ENCODE data around the gene TMEM42. TPM values are rescaled to one million over a fixed set of nuclear protein-coding genes. Genes with fewer than 3 reads are reported as not detected.

TMEM42 gene
- total RNA-seq, 1 experiment from 2014 or later: 12.3 TPM

DNA sequence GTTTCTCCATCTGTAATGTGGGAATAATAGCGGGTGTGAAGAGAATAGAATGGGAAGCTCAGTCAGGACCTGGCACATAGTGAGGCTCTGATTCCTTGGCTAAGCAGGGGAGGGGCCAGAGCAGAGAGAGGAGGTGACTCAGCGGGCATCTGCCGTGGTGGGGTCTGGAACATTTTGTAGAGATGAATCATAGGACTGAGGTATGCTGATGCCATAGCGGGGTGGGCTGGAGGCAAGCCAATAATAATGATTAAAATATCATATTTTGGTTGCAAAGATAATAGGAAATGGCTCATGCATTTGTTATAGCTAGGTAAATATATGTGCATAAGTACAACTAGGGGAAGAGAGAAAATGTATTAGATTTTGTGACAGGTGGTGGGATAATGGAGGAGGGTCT lies 23.9 kb downstream of the TMEM42 start:
- Mint-ChIP-seq H3K4me1 (ENCODE audit: low read depth, unreplicated experiment) (peaks cover 34% of the 10 kb centered on the region), H3K4me3 (ENCODE audit: low read depth, unreplicated experiment) (no peak overlapping the region), H3K27me3 (ENCODE audit: unreplicated experiment) (no peaks in the 10 kb centered on the region), H3K9me3 (ENCODE audit: low read depth, unreplicated experiment) (no peaks in the 10 kb centered on the region), H3K36me3 (ENCODE audit: insufficient read depth, unreplicated experiment) (peaks cover 27% of the 10 kb centered on the region), H3K27ac (ENCODE audit: unreplicated experiment) (peak overlapping the region; percentile 74)
- intact Hi-C loops (cut with micrococcal nuclease; ENCODE audit: unreplicated experiment): loop anchor here (2.0 kb wide), 1 partner anchor 29 kb away; no protein-coding TSS in a partner anchor
- TF ChIP-seq, protein P1, sequence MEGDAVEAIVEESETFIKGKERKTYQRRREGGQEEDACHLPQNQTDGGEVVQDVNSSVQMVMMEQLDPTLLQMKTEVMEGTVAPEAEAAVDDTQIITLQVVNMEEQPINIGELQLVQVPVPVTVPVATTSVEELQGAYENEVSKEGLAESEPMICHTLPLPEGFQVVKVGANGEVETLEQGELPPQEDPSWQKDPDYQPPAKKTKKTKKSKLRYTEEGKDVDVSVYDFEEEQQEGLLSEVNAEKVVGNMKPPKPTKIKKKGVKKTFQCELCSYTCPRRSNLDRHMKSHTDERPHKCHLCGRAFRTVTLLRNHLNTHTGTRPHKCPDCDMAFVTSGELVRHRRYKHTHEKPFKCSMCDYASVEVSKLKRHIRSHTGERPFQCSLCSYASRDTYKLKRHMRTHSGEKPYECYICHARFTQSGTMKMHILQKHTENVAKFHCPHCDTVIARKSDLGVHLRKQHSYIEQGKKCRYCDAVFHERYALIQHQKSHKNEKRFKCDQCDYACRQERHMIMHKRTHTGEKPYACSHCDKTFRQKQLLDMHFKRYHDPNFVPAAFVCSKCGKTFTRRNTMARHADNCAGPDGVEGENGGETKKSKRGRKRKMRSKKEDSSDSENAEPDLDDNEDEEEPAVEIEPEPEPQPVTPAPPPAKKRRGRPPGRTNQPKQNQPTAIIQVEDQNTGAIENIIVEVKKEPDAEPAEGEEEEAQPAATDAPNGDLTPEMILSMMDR (IDR thresholded peaks at IDR 0.05; ENCODE audit: unreplicated experiment): no peak
- no TSS peak for BruUV-seq (replicated peaks)
- CTCF ChIA-PET: interaction anchor here (0.8 kb wide), 1 partner anchor 9 kb away, joined by 4 read pairs; no protein-coding TSS in a partner anchor
- DNase-seq: peak; percentile 90

DNA sequence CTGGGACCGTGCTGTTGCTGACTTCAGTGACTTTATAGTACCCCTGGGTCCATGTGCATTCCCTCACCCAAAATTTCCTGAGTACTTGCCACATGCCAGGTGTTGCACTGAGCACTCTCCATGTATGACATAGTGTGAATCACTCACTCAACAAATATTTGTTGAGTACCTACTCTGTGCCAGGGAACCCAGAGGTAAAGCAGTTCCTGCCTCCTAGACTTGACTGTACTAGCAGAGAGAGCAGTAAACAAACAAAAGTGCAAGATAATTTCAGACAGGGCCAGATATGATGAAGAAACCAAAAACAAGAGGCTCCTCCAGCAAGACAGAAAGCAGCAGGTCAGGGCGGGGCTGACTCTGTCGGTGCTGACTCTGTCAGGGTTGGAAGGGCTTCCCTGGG lies 24.8 kb downstream of the TMEM42 start:
- Mint-ChIP-seq H3K4me3 (ENCODE audit: low read depth, unreplicated experiment) (no peak overlapping the region), H3K36me3 (ENCODE audit: insufficient read depth, unreplicated experiment) (peaks cover 27% of the 10 kb centered on the region), H3K27me3 (ENCODE audit: unreplicated experiment) (no peaks in the 10 kb centered on the region), H3K27ac (ENCODE audit: unreplicated experiment) (peak overlapping the region; percentile 57), H3K4me1 (ENCODE audit: low read depth, unreplicated experiment) (peaks cover 42% of the 10 kb centered on the region), H3K9me3 (ENCODE audit: low read depth, unreplicated experiment) (no peaks in the 10 kb centered on the region)
- BruUV-seq (replicated peaks): no TSS peak
- CTCF ChIA-PET: interaction anchor here (0.6 to 0.8 kb wide), 2 partner anchors 8 to 78 kb away, joined by 3 to 4 read pairs; no protein-coding TSS in a partner anchor
- TF ChIP-seq, protein P1 (IDR thresholded peaks at IDR 0.05; ENCODE audit: unreplicated experiment): no peak
- intact Hi-C loops (cut with micrococcal nuclease; ENCODE audit: unreplicated experiment): no loop called here
- peak; percentile 34 for DNase-seq

DNA sequence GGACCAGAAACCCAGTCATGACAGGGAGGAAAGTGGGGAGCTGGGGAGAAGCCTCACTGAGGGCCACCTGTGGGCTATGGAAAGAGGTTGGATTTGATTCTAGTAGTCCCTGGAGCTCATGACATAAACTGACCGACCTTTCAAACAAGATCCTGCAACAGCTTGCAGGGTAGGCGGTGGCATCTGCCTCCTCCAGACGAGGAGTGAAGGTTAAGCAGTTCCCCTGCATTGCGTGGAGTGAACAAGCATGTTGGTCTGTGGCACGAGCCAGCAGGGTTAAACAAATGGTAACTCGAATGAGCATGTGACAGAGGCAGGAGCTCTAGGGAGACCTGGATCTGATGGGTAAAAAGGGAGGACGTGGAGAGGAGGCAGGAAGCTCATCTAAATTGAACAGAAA lies 25.4 kb downstream of the TMEM42 start:
- peaks cover 42% of the 10 kb centered on the region for H3K4me1 Mint-ChIP-seq (ENCODE audit: low read depth, unreplicated experiment)
- DNase-seq: no peak
- H3K4me3 Mint-ChIP-seq (ENCODE audit: low read depth, unreplicated experiment): no peak overlapping the region
- no peaks in the 10 kb centered on the region for H3K9me3 Mint-ChIP-seq (ENCODE audit: low read depth, unreplicated experiment)
- CTCF ChIA-PET: interaction anchor here (0.6 kb wide), 1 partner anchor 78 kb away, joined by 3 read pairs; no protein-coding TSS in a partner anchor
- TF ChIP-seq, protein P1 (IDR thresholded peaks at IDR 0.05; ENCODE audit: unreplicated experiment): no peak
- no TSS peak for BruUV-seq (replicated peaks)
- H3K27me3 Mint-ChIP-seq (ENCODE audit: unreplicated experiment): no peaks in the 10 kb centered on the region
- intact Hi-C loops (cut with micrococcal nuclease; ENCODE audit: unreplicated experiment): no loop called here
- H3K36me3 Mint-ChIP-seq (ENCODE audit: insufficient read depth, unreplicated experiment): peaks cover 27% of the 10 kb centered on the region
- peak overlapping the region; percentile 57 for H3K27ac Mint-ChIP-seq (ENCODE audit: unreplicated experiment)

DNA sequence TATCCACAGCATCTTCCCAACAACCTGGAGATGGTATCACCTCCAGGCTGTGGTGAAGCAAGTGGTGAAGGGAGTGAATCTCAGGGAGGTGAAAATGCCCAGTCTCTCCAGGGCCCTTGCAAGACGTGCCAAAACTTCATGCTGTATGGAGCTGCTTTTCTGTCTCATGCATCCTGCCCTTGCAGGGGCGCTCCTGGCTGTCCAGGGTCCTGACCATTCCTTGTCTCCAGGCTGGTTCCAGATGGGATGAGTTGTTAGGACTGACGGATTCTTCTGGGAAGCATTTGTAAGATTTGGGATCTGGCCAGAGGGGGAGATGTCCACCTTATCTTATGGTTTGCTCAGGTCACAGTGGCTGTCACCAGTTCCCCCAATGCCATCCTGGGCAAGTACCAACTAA lies 28.5 kb downstream of the TMEM42 start:
- Mint-ChIP-seq H3K27me3 (ENCODE audit: unreplicated experiment) (no peaks in the 10 kb centered on the region), H3K4me1 (ENCODE audit: low read depth, unreplicated experiment) (peaks cover 40% of the 10 kb centered on the region), H3K36me3 (ENCODE audit: insufficient read depth, unreplicated experiment) (peaks cover 13% of the 10 kb centered on the region), H3K4me3 (ENCODE audit: low read depth, unreplicated experiment) (no peak overlapping the region), H3K27ac (ENCODE audit: unreplicated experiment) (no peak overlapping the region), H3K9me3 (ENCODE audit: low read depth, unreplicated experiment) (no peaks in the 10 kb centered on the region)
- intact Hi-C loops (cut with micrococcal nuclease; ENCODE audit: unreplicated experiment): no loop called here
- TF ChIP-seq, protein P1 (IDR thresholded peaks at IDR 0.05; ENCODE audit: unreplicated experiment): no peak
- no peak for DNase-seq
- BruUV-seq (replicated peaks): no TSS peak
- CTCF ChIA-PET: no interaction called here
